GM12891 (cell line): ENCODE measurements around the gene TEC.
"Not testable (repeated sequence)": the region's sequence is repeated elsewhere in the genome, so short reads cannot be mapped to it uniquely, and the experiment has no call there.

Experiments
- DNase-seq: peaks from one replicate; pipeline ENCODE4 v3.0.0; 2011; ENCODE audit warnings: low spot score; ENCODE audit not compliant: insufficient read length
- FAIRE-seq: peaks from 2 replicates; lab custom pipeline; 2011; peaks lifted over from hg19 to GRCh38; lab: Jason Lieb, UNC
- PAX5 ChIP-seq: IDR thresholded peaks from 2 replicates; pipeline ENCODE4 v1.6.1; 2011; ENCODE audit warnings: low read length, moderate library complexity, mild to moderate bottlenecking; ENCODE audit not compliant: insufficient read depth, severe bottlenecking
- POLR2A ChIP-seq: IDR thresholded peaks from 2 replicates; pipeline ENCODE4 v1.6.1; 2011; ENCODE audit warnings: low read depth, low read length, control low read depth
- POLR2AphosphoS5 ChIP-seq: IDR thresholded peaks from 2 replicates; pipeline ENCODE4 v1.6.1; 2011; ENCODE audit warnings: low read depth, low read length, control low read depth
- POU2F2 ChIP-seq: IDR thresholded peaks from 2 replicates; pipeline ENCODE4 v1.6.1; 2011; ENCODE audit warnings: low read depth, mild to moderate bottlenecking, control low read depth, low read length, moderate library complexity
- SPI1 ChIP-seq: IDR thresholded peaks from 2 replicates; pipeline ENCODE4 v1.6.1; 2011; ENCODE audit warnings: low read depth, low read length, control low read depth
- TAF1 ChIP-seq: IDR thresholded peaks from 2 replicates; pipeline ENCODE4 v1.6.1; 2011; ENCODE audit warnings: low read depth, low read length, control low read depth

Gene TEC

GRCh38 chr4:48296365-48296764, 26.7 kb upstream of the TEC start:
- DNase-seq = no peak
- no peak for TF ChIP-seq POU2F2
- no peak for TF ChIP-seq TAF1
- TF ChIP-seq POLR2AphosphoS5 = no peak
- no peak for TF ChIP-seq POLR2A
- TF ChIP-seq PAX5 = no peak
- no peak for TF ChIP-seq SPI1
- no peak for FAIRE-seq

GRCh38 chr4:48295116-48295515, 25.5 kb upstream of the TEC start:
- TF ChIP-seq POLR2A = no peak
- TF ChIP-seq POLR2AphosphoS5 = no peak
- TF ChIP-seq SPI1 = no peak
- no peak for TF ChIP-seq TAF1
- TF ChIP-seq PAX5 = no peak
- TF ChIP-seq POU2F2 = no peak
- no peak for DNase-seq

GRCh38 chr4:48292218-48292790, 22.7 kb upstream of the TEC start:
- not testable (repeated sequence) for DNase-seq, FAIRE-seq

More at GRCh38 chr4:48295116-48295515, 25.5 kb upstream of the TEC start:
- no peak for FAIRE-seq

GRCh38 chr4:48290146-48290772, 20.6 kb upstream of the TEC start:
- TF ChIP-seq PAX5 (no peak), SPI1 (no peak), POLR2AphosphoS5 (no peak), POLR2A (no peak), POU2F2 (no peak)
- FAIRE-seq = peak; percentile 58
- no peak for DNase-seq

GRCh38 chr4:48286060-48286459, 16.4 kb upstream of the TEC start:
- DNase-seq = not testable (repeated sequence)

GRCh38 chr4:48285640-48286039, 16.0 kb upstream of the TEC start:
- not testable (repeated sequence) for DNase-seq, FAIRE-seq

More at GRCh38 chr4:48286060-48286459, 16.4 kb upstream of the TEC start:
- FAIRE-seq = not testable (repeated sequence)

- no peak for DNase-seq
- FAIRE-seq = no peak
- TF ChIP-seq TAF1 (no peak), POLR2AphosphoS5 (no peak), PAX5 (no peak), POU2F2 (no peak), SPI1 (no peak), POLR2A (no peak)
Measured at GRCh38 chr4:48275686-48276085, 6.0 kb upstream of the TEC start.

- no peak for DNase-seq
- TF ChIP-seq POLR2AphosphoS5 (no peak), POLR2A (no peak), PAX5 (no peak), TAF1 (no peak), POU2F2 (no peak), SPI1 (no peak)
- FAIRE-seq = peak; percentile 71
Measured at GRCh38 chr4:48275247-48275646, 5.6 kb upstream of the TEC start.

GRCh38 chr4:48271626-48272025, 2.0 kb upstream of the TEC start:
- TF ChIP-seq TAF1 (no peak), POLR2AphosphoS5 (no peak), SPI1 (no peak), POLR2A (no peak), POU2F2 (no peak), PAX5 (no peak)
- DNase-seq (no peak), FAIRE-seq (no peak)

GRCh38 chr4:48270951-48271473, 1.4 kb upstream of the TEC start:
- peak; percentile 98 for FAIRE-seq
- TF ChIP-seq SPI1 (no peak), POLR2AphosphoS5 (no peak), PAX5 (no peak), POLR2A (no peak), POU2F2 (no peak), TAF1 (no peak)
- DNase-seq = no peak

GRCh38 chr4:48270523-48270897, 872 bp upstream of the TEC start:
- TF ChIP-seq POLR2A = no peak
- no peak for TF ChIP-seq TAF1
- TF ChIP-seq POU2F2 = no peak
- no peak for TF ChIP-seq POLR2AphosphoS5
- TF ChIP-seq PAX5 = no peak
- TF ChIP-seq SPI1 = no peak
- DNase-seq (no peak), FAIRE-seq (no peak)
